NCI-H460 (cell line): ENCODE data around the gene RIN3. TPM values are rescaled to one million over a fixed set of nuclear protein-coding genes. Genes with fewer than 3 reads are reported as not detected.
"Not testable (repeated sequence)": the region's sequence is repeated elsewhere in the genome, so short reads cannot be mapped to it uniquely, and the experiment has no call there.

Source experiments
- DNase-seq: peaks from one replicate; pipeline ENCODE4 v3.0.0-alpha.2; 2016; ENCODE audit warnings: low read depth; ENCODE audit errors: extremely low read depth
- total RNA-seq: library from RNA; depleted of rRNA; stranded (reverse); fragments of >200 nt; shearing (Covaris generic); gene quantifications from 2 replicates; pipeline ENCODE4 v1.2.3, GENCODE V29; 2014

The RIN3 gene
- total RNA-seq, 1 experiment from 2014 or later = 2.5 TPM

DNA sequence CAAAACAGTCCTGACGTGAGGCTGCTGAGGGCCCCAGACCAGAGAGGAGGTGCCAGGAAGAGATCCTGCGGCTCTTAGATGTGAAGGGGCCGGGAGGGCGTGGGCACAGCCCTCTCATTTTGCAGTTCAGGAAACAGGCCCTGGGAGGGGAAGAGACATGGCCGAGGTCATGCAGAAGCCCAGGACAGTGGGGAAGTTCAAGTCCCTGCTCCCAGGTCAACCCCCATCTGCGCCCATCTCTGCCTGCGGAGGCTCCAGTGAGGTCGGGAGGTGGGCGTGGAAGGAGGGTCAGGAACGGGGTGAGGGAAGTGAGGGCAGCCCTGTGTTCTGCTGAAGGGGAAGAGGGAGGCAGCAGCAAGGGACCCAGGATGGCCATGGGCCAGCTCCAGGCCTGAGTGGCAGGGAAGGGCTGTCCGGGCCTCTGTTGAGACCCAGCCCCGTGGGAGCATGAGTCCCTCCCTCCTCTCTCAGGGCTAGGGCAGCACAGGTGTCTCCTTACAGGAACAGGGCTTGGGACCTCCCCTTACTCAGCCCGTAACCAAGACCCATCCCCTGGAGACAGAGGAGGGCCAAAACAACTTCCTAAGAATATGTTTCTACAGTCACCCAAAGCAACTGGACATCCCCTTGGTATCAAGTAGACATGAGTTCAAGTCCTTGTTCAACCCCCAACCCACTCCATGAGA lies 144.0 kb downstream of the RIN3 start:
- DNase-seq = no peak

DNA sequence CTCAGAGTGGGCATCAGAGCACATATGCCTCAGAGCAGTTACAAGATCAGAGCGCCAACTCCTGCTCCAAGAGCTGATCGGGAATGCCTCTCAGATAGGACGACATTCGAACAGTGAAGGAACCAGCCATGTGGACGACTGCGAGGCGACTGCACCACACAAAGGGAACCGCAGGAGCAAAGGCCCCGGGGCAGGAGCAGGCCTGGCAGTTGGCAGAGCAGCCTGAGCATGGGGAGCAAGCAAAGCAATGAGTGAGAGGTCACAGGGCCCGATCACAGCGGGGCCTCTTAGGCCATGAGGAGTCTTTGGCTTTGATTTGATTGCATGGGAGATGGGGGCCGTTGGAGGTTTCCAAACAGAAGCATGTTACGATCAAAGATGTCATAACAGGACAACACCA lies 144.6 kb downstream of the RIN3 start:
- DNase-seq = no peak

DNA sequence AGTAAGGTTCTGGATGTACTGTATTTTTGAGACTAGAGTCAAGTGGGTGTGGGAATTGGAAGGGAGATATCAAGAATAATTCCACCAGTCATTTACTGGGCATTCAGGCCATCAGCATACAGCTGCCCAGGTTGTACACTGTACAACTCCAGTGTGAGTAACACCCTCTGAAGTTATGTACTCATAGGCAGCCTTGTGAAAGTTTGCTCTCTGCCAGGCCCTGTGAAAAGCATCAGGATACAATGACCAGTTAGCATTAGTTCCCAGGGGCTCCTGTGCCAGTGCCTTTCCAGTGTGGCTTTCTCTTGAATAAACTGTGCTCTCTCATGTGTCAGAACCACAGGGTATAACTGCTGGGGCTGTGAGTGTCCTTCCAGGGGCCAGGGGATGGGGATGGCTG lies 145.1 kb downstream of the RIN3 start:
- DNase-seq = no peak

DNA sequence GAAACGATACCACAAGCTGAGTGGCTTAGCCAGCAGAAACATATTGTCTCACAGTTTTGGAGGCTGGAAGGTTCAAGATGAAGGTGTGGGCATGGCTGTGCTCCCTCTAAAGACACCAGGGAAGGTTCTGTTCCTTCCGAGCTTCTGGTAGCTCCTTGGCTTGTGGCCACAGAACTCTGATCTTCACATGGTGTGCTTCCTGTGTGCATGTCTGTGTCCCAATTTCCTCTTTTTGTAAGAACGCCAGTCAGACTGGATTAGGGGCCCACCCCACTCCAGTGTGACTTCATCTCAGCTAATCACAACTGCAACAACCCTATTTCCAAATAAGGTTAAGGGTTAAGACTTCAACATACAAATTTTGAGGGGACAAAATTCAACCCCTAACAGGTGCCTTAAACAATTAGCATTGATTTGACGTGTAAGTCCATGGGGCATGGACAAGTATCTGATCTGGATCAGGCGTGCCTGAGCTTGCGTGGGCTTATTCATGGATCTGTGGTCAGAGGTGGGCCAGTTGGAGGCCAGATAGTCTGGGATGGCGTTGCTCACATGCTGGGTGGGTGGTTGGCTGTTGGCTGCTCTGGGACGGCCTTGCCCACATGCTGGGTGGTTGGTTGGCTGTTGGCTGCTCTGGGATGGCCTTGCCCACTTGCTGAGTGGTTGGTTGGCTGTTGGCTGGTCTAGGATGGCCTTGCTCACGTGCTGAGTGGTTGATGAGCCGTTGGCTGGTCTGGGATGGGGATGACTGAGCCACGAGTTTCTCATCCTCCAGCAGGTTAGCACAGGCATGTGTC lies 146.4 kb downstream of the RIN3 start:
- DNase-seq = no peak

DNA sequence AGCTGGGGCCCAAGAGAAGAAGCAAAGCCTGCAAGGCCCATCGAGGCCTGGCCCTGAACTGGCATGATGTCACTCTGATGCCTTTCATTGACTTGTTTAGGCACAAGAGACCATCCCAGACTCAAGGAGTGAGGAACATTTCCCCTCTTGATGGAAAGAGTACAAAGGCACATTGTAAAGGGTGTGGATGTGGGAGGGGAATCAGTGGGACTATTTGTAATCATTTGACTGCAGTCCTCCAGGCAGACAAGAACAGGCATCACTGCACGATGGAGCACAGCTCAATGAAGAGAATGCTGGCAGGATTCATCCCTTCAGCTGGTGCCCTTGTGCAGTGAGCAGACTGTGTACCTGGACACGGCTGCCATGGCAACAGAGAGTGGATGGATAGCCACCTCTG lies 147.0 kb downstream of the RIN3 start:
- DNase-seq = no peak

DNA sequence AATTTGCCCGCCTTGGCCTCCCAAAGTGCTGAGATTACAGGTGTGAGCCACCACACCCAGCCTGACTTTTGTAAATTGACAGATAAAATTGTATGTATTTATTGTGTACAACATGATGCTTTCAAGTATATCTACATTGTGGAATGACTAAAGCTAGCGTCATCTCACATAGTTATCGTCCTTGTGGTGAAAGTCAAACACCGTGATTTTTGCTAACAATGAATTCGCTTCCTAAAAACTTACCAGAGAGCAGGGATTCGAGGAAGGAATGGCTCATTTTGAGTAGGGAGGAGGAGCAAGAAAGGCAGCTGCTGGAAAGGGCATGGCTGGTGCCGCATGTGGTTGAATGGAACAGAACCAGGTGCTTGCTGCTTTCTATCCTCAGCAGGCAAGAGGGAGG lies 149.5 kb downstream of the RIN3 start:
- no peak for DNase-seq

DNA sequence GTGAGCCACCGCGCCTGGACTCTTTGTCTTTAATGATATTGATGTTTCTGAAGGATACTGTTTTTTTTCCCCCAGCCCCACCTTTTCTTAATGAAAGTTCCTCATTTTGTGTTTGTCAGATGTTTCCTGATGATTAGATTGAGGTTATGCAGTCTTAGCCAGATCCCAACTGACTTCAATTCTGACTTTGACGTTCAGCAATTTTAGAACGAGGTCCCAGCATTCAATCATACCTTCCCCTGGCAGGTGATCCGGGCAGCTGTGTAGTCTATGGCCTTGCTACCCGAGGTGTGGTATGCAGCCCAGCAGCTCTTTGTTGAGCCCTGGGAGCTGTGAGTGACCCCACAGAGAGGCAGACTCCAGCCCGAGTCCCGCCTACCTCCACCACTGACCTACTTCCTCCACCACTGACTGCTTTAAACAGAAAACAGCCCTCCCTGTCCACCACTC lies 152.1 kb downstream of the RIN3 start:
- no peak for DNase-seq

DNA sequence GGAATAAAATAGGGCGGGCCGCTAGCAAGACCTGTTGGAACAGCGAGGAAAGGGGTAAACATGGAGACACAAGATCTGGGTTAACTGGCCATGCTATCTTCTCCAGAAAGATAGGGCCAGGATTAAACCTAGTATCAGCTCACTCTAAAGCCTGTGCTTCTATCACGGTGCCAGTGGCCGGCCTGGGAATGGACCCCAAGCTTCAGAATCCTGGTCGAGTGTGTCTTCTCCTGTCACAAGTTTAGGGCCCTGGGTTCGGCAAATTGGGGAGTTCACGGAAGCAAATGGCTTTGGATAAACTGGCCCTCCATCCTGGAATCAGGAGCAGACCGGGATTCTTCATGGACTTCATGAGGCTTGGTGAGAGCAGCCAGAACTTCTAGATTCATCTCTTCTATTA lies 152.7 kb downstream of the RIN3 start:
- DNase-seq = no peak

DNA sequence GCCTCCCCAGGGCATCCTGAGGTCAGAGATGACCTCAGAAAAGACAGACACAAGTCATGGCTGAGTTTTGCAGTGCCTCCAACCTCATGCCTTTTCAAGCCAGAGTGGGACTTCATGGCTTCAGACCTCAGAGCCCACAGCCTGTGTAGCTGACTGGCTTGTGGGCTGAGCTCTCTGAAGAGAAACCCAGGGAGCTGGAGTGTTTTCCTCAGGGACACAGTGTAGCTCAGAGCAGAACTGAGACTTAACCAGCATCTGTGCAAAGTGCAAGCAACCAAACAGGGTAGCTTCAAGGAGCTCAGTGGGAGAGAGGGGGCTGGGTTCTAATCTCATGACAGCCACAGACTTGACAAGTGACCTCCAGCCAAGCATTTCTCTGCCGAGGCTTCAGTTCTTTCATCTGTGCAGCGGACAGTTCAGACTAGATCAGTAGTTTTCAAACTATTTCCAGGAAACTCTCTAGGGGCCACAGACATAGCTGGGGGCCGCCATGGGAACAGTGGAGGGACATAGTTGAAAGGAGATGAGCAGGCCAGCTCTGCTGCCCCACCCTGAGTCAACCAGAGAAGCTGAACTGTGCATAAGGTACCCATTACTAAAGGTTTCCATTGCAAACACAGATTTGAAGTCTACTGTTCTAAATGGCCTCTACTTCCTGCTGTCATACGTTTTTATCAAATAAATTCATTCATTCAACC lies 154.8 kb downstream of the RIN3 start:
- DNase-seq = no peak

DNA sequence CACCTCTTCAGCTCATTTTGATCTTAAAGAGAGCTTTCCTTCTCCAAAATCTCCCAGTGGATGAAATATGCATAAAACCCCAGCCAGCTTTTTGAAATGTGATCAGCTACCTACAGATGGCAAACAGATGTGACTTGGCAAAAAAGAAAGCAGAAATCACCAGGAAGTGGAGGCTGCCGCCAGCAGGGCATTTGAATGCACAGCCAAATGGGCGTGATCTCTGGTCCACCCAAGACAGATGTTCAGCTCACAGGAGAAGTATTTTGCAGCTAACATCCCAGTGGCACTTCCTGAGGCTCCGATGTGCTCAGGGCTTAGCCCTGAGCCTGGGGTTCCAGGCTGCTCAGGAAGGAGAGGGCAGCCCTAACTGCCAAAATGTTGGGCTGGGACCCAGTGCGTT lies 156.6 kb downstream of the RIN3 start:
- DNase-seq = no peak

DNA sequence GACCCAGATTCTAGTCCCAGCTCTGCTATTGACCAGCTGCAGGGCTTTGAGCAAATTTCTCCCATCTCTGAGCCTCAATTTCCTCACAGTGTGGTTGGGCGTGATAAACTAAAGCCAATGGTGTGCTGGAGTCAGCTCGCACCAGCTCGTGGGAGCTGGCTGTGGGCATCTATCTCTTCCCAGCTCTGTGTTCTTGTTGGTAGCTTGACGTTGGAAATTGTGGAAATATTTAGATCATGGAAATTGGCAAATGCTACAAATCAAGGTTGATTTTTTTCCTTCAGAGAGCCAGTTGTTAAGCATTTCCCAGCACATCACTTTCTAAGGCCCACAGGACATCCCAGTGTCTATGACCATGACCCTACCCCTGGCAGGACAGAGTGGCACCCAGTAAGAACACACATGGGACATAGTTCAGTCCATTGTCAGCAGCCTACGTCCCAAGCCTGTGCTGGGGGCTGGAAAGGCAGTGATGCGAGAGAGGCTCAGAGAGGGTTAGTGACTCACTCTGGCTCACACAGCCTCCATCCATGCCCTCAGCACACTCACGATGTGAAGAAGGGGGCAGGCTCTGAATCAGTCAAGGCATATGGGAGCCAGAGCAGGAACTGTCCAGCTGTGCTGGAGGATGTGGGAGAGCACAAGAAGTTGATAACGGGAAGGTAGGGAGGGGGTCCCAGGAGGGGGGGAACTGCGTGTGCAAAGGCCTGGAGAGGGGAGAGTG lies 157.2 kb downstream of the RIN3 start:
- no peak for DNase-seq

DNA sequence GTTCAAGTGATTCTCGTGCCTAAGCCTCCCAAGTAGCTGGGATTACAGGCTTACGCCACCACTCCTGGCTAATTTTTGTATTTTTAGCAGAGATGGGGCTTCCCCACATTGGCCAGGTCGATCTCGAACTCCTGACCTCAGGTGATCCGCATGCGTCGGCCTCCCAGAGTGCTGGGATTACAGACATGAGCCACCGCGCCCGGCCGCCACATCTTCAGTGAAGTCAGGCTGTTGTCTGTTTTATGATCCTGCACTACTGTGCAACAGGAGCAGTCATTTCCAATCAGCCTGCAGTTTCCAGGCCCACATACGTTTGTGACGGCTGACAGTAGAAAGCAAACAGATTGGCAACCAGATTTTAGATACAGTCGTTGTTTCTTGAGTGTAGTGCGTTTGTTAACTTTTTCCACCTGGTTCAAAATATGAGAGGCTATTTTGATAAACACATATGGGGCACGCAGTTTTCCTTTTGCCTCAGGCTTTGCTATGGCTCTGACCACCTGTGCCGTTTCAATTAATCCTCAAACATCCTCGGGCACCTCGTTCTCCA lies 160.1 kb downstream of the RIN3 start:
- DNase-seq = no peak

DNA sequence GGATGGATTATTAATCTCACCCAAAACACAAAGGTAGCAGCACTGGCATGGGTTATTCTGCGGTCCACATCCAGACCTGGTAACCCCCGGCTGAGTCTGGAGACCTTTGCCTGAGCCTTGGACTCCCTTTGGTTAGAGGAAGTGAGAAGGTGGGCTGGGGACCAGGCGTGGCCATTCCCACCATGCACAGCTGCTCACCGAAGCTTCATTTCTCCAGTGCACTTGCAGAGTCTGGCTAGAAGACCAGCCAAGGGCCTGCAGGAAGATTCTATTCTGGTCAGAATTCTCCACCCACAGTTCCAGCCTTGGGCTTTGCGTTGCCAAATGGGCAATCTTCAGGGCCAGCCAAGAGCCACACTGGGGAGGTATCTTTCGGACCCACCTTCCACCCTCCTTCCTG lies 161.8 kb downstream of the RIN3 start:
- no peak for DNase-seq

DNA sequence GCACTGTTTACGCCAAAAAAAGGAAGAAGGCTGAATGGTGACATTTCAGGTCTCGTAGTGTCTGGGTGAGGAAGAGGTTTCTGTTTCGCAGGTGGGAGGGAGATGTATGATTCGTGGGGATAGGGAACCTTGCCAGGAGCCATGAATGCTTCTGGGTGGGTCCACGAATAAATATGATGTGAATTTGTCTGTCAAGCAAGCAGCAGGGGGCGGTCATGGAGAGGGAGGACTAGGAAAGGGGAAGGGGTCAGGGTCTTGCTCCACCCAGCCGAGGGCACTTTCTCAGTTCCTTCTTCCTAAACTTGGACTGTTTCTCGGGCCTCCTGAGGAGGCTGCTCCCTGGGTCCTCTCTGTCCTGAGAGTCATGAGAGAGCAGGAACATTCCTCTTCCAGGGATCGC lies 162.4 kb downstream of the RIN3 start:
- DNase-seq = no peak

DNA sequence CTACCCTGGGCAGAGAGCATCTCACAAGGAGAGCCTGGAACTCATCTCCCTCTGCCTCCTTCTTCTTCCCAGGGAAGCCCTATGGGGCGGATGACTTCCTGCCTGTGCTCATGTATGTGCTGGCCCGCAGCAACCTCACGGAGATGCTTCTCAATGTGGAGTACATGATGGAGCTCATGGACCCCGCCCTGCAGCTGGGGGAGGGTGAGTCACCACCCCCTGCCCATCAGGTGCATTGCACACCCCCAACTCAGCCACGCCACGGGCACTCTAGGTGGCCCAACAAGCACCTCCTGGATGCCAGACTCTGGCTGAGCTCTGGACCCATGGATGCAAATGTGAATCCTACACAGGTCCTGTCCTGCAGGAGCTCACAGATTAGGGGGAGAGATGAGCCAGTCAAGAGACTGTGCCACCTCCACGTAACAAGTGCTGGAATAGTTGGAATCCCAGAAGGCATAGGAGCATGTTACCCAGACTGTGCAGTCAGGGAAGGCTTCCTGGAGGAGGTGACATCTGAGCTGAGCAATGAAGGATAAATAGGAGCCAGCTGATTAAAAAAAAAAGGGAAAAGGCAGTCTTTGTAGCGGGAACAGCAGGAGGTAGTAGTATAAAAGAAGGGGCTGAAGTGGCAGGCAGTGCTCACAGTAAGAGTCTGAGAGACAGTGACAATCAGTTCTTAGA lies 163.0 kb downstream of the RIN3 start:
- no peak for DNase-seq

DNA sequence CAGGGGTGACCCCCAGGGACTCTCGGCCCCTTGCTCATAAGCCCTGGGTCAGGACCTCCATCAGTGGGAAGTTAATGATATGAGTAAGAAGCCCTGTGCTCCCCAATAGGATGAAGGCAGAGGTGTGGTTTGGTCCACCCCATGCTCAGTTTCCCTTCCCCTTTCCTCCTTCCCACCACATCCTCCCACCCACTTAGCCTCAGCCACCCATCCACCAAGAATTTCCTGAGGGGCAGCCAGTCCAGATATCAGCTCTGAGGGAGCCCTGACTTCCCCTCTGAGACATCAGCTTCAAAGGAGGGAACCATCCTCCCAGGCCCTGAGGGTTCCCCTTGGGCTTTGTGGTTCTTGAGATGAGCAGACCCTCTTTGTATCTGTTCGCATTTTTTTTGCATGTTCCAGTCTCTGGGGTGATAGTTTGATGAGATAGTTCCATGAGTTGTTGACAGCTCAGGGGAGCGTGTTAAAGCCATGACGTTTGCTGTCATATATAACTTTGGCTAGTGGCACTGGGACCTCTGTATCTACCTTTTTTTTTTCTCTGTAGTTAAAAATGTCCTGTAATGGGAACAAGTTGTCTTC lies 163.6 kb downstream of the RIN3 start:
- no peak for DNase-seq

DNA sequence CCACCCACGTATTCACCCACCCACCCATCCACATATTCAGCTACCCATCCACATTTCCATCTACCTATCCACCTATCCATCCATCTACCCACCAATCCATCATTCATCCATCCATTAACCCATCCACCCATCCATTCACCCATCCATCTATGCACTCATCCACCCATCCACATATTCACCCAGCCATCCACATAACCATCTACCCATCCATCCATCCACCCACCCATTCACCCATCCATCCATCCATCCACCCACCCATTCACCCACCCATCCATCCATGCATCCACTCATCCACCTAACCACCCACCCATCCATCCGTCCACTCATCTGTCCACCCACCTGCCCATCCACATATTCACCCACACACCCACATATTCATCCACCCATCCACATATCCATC lies 164.4 kb downstream of the RIN3 start:
- no peak for DNase-seq

DNA sequence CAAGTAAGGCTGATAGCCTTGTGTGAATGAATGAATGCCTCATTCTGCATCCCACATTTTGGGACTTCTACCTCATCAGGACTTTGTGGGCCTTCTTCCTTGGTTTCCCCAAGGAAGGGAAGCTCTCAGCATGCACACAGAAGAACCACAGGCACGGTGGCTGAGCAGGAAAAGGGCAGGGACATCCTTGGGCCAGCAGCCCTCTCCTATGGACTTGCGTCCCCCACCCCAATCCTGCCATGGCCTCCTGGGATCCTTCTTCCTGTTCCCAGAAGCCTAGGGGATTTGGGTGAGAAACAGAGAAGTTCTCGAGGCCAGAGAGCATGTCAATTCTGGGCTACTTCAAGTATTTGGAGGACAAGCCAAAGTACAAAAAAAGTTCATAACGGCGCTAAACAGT lies 165.2 kb downstream of the RIN3 start:
- DNase-seq = no peak

DNA sequence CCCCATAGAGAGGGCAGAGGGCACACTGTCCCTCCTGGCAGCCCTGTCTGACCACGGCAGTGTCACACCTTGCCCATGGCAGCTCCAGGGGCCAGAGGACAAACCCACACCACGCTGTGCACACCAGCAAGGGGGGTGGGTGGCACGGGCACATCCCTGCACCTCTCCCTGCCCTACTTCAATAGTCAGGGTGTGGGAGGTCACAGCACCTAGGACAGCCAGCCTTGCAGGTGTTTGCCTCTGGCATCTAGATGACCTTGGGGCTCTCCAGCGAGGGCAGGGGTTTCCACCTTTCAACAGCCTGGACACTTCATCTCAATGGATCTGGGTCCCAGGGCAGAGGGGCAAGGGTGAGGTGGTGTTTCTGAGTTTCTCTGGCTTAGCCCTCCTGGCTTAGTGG lies 165.7 kb downstream of the RIN3 start:
- no peak for DNase-seq

DNA sequence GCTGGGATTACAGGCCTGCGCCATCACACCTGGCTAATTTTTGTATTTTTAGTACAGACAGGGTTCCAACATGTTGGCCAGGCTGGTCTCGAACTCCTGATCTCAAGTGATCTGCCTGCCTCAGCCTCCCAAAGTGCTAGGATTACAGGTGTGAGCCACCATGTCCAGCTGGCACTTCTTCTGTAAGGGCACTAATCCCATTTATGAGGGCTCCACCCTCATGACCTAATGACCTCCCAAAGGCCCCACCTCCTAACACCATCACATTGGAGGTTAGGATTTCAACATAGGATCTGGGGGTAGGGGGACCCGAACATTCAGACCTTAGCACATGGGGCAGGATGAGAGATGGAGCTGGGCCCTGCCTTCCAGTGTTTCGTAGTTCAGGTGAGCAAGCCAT lies 166.7 kb downstream of the RIN3 start:
- not testable (repeated sequence) for DNase-seq
